ENCODE results near the gene TP53RK.

The TP53RK gene

DNA sequence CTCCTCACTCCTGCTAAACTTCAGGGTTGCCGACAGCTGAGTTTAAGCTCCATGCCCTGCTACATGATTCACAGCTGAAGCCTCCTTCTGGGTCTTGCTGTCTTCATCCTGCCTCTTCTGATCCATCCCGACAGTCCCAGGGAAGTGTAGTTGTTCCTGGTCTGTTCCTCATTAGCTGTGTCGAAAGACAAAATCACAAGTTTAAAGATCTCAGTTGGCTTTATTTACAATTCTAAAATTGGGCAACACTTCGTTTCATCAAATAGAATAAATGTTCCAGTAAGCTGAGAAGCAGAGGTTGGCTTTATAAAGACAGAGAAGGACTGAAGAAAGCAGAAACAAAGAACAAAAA is 16.1 kb upstream of the TP53RK start:
- DNase-seq: peak; percentile 70

DNA sequence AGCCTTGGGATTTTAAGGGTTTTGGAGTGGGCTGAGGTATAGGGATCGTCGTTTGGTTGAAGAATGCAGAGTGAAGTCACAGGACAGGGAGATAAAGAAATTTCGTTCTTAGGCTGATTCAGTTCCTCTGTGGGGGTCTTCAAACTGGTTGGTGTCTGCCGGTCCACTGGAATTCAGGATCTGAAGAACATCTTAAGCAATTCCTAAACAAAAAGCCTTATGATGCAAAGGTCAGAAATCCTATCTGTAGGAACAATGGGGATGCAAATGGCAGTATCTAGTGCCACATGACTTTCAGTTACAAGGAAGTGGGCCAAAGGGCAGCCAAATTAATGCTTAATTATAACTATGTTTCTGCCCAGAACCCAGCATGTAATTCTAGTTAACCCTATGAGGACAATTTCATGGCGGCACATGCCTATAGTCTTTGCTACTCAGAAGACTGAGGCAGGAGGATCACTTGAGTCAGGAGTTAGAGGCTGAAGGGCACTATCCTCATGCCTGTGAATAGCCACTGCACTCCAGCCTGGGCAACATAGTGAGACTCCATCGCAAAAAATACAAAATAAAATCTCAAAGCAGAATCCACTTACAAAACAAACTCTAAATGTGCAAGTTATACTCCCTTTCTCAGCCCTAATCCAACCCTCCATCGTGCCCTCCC is 15.6 kb upstream of the TP53RK start:
- peak; percentile 40 for DNase-seq

DNA sequence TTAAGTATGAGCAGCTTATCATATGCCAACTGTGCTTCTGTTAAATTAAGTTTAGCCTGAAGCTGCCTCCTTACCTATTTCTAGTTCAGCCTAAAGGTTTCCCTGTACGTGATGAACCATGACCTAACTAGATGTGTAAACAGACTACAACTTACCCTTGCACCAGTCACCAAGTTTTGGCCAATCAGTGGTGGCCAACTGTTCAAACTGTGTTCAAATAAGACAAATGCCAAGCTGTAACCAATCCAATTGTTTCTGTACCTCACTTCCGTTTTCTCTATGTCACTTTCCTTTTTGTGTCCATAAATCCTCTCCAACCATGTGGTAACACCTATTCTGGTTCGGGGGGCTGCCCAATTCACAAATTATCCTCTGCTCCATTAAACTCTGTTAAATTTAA is 14.2 kb upstream of the TP53RK start:
- no peak for DNase-seq

DNA sequence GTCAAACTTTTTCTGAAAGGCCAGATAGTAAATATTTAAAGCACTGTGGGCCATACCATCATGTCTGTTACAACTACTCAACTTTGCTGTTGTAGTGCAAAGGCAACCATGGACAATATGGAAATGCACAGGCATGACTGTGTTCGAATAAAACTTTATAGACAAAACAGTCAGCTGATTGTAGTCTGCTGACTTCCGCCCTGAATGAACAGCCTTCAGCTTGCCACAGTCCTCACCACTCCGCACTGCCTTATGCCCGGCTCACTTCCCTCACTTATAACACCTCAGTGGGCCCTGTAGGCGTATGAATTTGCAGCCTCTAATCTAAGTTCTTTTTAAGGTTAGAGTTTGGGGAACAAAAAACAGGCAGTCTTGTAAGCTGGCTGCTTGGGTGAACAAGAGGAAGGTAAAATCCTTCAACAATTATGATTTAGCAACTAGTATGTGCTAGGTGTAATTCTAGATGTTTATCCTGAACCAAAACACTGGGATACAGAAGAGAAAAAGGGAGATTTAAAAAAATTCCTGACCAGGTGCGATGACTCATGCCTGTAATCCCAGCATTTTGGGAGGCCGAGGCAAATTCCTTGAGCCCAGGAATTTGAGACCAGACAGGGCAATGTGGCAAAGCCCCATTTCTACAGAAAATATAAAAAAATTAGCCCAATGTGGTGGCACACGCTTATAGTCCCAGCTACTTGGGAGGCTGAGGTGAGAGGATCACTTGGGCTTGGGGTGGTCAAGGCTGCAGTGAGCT is 13.4 kb upstream of the TP53RK start:
- no peak for DNase-seq

- DNase-seq: no peak
Measured at GRCh38 chr20:46701986-46702385, 12.7 kb upstream of the TP53RK start.

- DNase-seq: no peak
Measured at GRCh38 chr20:46701556-46701955, 12.3 kb upstream of the TP53RK start.

DNA sequence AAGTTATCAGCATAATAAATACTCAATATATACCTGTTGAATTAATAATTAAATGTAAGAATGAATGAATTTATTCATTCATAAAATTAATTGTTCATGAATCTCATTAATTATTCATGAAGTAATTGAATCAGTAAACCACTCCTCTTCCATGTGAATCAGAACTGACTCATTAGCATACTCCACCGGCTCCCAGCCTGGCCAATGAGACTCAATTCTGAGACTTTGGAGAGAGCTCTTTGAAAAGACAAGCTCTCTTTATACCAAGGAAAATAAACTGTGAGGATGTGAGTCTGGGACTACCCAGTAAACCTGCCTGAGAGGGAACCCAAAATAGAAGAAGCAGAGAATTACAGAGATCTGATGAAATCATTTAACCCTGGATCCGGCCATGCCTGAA is 11.8 kb upstream of the TP53RK start:
- no peak for DNase-seq

DNA sequence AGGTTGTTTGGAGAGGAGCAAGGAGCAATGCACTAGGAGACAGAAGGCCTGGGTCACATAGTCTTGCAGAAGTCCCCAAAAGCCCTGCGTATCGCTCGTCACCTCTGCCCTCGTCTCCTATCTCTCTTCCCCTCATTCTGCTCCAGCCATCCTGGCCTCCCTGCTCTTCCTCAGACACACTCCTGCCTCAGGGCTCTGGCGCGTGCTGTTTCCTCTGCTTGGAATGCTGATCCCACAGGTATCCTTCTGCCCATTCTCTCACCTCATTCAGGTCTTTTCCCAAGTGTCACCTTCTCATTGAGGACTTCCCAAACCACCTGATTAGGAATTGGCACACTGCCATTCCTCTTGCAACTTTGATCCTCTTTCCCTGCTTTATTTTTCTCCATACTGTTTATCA is 11.2 kb upstream of the TP53RK start:
- DNase-seq: no peak

- peak; percentile 44 for DNase-seq
Measured at GRCh38 chr20:46699651-46700359, 10.6 kb upstream of the TP53RK start.

GRCh38 chr20:46698788-46699187 is 9.5 kb upstream of the TP53RK start:
- DNase-seq: no peak

GRCh38 chr20:46696791-46697279 is 7.6 kb upstream of the TP53RK start:
- no peak for DNase-seq

DNA sequence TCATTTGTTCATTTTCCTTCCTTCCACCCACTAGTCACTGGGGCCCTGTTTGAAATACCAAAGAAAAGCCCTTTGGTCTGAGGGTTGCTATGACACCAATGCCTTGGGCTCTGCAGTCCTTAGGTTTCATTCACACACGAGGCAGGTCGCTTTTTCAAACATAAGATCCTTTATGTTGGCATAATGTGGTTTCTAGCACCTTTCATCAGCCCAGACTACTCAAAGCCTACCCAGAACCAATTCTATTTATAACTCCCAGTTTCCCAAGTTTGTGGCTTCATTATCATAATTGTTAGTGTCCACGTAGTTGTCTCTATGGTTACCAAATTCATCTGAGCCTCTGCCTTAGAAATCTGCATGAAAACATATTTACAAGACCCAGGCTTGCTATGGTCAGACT is 6.6 kb upstream of the TP53RK start:
- peak; percentile 62 for DNase-seq

DNA sequence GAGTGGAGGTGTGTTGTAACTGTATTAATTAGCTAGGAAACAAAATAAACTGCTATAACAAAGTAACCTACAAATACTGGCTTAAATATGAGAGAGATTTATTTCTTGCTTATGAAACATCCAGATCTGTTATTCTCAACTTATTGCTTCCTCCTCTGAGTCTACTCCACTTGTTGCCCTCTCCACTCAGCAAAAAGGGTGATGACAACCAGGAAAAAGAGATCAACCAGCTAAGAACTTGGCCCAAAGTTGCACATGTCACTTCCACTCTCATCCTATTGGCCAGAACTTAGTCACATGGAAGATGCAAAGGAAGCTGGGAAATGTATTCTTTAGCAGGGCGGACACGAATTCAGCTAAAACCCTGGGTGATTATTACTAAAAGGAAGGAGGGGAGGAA is 5.2 kb upstream of the TP53RK start:
- peak; percentile 58 for DNase-seq

DNA sequence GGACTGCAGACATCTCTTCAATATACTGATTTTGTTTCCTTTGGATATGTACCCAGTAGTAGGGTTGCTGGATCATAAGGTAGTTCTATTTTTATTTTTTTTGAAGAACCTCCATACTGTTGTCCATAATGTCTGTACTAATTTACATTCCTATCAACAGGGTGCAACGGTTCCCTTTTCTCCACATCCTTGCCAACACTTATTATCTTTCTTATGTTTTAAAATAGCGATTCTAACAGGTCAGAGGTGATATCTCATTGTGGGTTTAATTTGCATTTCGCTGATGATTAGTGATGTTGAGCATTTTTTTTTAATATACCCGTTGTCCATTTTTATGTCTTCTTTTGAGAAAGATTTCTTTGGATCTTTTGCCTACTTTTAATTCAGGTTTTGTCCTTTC is 2.0 kb upstream of the TP53RK start:
- no peak for DNase-seq

DNA sequence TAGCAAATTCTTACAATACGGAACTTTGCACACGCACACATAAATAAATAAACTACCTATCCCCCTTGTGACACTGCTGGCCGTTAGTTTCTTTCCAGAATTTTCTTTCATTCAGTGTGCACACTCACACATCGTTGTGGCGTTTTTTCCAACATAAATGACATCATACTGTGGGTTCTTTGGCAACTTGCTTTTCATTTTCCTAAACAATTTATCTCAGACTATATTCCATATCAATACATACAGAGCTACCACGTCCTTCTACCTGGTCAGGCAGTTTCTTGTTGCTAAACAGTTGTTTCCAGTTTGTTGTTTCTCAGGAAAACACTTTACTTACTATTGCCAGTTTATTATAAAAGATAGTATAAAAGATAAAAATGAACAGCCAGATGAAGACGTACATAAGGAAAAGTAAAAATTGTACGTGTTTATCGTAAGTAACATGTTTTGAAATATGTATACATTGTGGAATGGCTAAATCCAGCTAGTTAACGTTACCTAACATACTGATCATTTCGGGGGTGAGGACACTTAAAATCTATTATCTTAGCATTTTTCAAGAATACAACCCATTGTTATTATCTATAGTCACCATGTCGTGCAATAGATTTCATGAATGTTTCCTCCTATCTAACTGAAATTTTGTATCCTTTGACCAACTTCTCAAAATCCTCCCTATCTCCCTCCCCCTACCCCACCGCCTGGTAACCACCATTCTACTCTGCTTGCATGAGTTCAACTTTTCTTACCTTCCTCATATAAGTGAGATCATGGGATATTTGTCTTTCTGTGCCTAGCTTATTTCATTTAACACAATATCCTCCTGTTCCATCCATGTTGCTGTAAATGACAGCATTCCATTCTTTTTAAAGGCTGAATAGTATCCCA is 1.2 kb upstream of the TP53RK start:
- no peak for DNase-seq

DNA sequence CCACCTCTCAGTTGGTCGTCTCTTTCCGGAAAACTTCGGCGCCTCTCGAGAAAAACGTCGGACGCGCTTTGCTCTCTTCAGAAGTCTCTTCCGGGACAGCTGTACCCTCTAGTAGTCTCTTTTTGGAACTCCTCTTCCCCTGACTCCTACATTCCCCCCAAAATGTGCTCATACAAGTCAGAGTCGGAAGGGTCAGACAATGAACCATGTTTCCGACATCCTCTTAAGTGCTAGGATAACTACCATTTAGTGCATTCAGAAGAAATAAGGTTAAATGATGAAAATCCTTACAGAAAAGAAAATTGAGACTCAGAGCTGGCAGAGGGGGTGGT is 476 bp upstream of the TP53RK start:
- DNase-seq: no peak

DNA sequence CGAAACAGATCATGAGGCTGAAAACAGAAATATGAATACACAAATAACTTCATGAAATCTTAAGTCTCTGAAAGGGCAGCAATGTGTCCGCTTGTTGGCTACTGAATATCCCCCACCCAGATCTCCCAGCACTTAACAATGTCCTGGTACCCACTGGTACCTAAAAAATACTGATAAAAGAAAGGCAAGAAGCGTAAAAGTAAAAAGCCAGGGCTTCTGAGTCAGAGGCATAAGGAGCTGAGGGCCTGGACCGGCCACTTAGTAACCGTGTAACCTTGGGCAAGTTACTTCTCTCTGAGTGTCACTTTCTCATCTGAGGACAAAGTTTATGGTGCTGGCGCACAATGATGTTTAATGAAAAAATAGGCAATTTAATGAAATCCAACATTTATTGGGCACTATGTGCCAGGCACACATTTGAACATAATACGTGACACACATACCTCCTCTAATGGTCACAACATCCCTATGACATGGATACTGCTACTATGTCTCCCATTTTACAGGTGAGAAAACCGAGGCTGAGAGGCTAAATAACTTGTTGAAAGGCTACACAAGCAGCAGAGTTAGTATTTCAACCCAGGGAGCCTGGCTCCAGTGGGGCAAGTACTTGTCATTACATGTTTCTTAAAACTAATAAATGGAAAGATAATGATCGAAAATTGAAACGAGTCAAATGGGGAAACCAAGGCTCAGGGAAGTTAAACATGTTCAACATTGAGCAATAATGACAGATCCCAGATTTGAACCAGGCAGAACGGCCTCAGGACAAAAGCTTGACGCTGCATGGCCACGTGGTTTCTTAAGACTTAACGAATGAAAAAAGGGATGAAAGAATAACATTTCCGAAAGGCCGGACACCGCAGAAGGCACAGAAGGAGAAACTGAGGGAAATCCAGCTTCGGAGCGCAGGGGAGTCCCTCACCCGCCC is 828 bp downstream of the TP53RK start:
- DNase-seq: no peak

DNA sequence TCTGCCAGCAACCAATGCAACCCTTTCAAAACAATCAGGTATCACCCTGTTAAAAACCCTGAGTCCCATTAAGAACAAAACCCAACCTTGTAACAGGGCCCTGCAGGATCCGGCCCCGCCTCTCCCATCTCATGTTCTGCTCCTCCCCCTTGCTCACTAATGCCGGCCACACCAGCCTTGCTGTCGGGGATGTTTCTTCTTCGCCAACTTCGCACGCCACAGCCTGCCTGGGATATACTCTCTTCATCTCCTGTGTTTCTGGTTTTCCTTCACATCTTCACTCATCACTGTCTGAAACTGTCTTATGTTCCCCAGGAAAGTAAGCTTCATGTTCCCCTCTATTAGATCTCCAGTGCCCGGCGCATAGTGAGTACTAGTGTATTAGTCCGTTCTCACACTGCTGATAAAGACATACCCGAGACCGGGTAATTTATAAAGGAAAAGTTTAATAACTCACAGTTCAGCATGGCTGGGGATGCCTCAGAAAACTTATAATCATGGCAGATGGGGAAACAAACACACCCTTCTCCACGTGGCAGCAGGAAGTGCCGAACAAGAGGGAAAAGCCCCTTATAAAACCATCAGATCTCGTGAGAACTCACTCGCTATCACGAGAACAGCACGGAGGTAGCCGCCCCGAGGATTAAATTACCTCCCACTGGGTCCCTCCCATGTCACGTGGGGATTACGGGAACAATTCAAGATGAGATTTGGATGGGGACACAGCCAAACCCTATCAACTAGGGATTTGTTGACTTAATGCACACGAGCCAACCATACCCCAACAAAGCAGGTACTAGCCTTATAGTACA is 5.1 kb downstream of the TP53RK start:
- peak; percentile 85 for DNase-seq

DNA sequence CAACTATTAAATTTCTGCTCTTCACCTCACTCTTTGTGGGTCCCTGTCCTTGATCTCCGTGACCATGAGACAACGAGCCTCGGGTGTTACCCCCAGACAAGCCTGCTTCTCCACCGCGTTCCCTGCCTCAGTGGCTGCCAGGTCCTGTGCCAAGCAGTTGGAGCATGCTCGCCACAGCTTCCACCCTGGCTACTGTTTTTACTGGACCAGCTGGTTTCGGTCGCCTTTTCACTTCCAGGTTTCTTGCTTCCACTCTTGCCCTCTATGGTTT is 5.6 kb downstream of the TP53RK start:
- no peak for DNase-seq

- no peak for DNase-seq
Measured at GRCh38 chr20:46683011-46683667, 6.1 kb downstream of the TP53RK start.
